ENCODE results near the gene ZMYM5.

DNA sequence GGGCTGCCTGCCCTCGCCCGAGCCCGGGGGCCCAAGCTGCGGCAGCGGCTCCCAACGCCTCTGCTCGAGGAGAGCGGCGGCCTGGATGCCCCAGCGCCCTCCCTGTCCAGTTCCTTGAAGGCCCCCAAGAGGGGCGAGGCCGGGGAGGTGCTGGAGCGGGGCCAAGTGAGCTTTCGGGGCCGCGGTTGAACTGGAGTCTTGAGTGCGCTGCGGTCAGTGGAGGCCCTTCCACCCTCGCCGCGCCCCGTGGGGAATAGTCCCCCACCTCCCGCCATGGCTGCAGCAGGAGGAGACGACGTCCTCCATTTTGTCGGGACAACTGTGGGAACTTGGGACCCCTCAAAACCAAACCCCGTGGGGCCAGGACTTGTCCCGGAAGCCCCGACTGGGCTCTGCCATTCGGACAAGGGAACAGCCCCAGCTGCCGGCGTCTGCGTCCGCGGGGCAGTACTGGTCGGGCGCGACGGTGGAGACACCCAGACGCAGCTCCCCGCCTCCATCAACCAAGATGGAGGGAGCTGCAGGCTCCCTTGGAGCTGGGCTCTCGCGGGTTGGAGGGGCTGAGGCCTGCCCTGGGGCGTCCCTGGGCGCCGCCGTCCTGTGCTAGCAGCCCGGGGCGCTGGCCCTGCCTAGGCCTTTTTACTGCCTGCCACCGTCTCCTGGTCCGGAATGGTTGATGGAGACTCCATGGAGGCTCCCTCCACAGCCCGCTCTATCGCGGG, 736 bp upstream of the ZMYM5 start:
- TF ChIP-seq CTCF (IDR thresholded peaks at IDR 0.05) (no peak), POLR2A (IDR thresholded peaks at IDR 0.05) (no peak)

Measured in uterus (tissue), 2 donors.